ENCODE measurements around the gene IBSP.

IBSP gene

GRCh38 chr4:87785731-87786509 lies 13.4 kb upstream of the IBSP start:
- DNase-seq (ENCODE audit: low read depth) = no peak
- TF ChIP-seq CTCF (IDR thresholded peaks at IDR 0.05; ENCODE audit: low read length, missing control alignments) = no peak
- no peak overlapping the region for H3K4me3 ChIP-seq (replicated peaks; ENCODE audit: low read depth, low read length)

GRCh38 chr4:87802858-87803257 lies 3.5 kb downstream of the IBSP start:
- H3K4me3 ChIP-seq (replicated peaks; ENCODE audit: low read depth, low read length) = no peak overlapping the region
- no peak for DNase-seq (ENCODE audit: low read depth)
- no peak for TF ChIP-seq CTCF (IDR thresholded peaks at IDR 0.05; ENCODE audit: low read length, missing control alignments)

GRCh38 chr4:87803421-87803820 lies 4.1 kb downstream of the IBSP start:
- H3K4me3 ChIP-seq (replicated peaks; ENCODE audit: low read depth, low read length) = no peak overlapping the region
- no peak for DNase-seq (ENCODE audit: low read depth)
- TF ChIP-seq CTCF (IDR thresholded peaks at IDR 0.05; ENCODE audit: low read length, missing control alignments) = no peak

DNA sequence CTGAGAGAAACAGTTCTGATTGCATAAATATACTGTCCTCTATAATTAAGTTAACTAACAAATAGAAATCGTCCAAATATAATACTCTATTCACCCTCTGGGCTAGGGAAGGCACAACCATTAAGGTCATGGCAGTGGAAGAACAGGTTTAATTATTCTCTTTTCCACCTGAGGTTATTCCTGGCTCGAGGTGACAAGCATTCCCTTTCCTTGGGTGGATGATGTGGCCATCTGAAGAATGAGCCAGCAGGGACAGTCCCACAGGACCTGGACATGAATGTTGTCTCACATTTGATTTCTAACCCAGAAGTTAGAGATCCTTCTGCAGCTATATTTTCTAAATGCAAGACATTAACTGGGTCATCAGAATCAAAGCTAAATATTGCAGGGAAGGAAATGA lies 5.5 kb downstream of the IBSP start:
- DNase-seq (ENCODE audit: low read depth) = no peak
- TF ChIP-seq CTCF (IDR thresholded peaks at IDR 0.05; ENCODE audit: low read length, missing control alignments) = no peak
- no peak overlapping the region for H3K4me3 ChIP-seq (replicated peaks; ENCODE audit: low read depth, low read length)

DNA sequence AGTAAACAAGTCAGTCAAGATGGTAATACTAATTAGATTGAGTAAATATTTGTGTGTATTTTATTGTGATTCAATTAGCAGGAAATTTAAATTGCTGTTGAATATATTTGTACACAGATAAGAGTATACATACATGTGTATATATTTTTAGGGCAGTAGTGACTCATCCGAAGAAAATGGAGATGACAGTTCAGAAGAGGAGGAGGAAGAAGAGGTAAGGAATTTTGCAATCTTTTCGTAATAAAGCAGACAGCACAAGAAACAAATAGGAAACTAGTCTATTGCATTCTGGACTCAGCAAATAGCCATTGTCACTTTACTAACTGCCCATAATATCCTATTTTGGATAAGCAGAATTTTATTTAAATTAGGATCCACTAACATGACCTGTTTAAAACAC lies 6.6 kb downstream of the IBSP start:
- DNase-seq (ENCODE audit: low read depth) = peak; percentile 22
- no peak for TF ChIP-seq CTCF (IDR thresholded peaks at IDR 0.05; ENCODE audit: low read length, missing control alignments)
- no peak overlapping the region for H3K4me3 ChIP-seq (replicated peaks; ENCODE audit: low read depth, low read length)

- no peak for TF ChIP-seq CTCF (IDR thresholded peaks at IDR 0.05; ENCODE audit: low read length, missing control alignments)
- DNase-seq (ENCODE audit: low read depth) = peak; percentile 20
- H3K4me3 ChIP-seq (replicated peaks; ENCODE audit: low read depth, low read length) = no peak overlapping the region
Observed at GRCh38 chr4:87806520-87806919, 7.2 kb downstream of the IBSP start.

- DNase-seq (ENCODE audit: low read depth) = peak; percentile 16
- no peak for TF ChIP-seq CTCF (IDR thresholded peaks at IDR 0.05; ENCODE audit: low read length, missing control alignments)
Observed at GRCh38 chr4:87807402-87807801, 8.0 kb downstream of the IBSP start.

More at GRCh38 chr4:87807402-87807801, 8.0 kb downstream of the IBSP start:
- no peak overlapping the region for H3K4me3 ChIP-seq (replicated peaks; ENCODE audit: low read depth, low read length)
